Astrocyte (in vitro differentiated cells and primary cell): ENCODE results near the gene MBNL3.

Experiments used
- EZH2 ChIP-seq: IDR thresholded peaks from 2 replicates; pipeline ENCODE4 v1.6.1; 2012; ENCODE audit warnings: mild to moderate bottlenecking, low read length, inconsistent platforms; ENCODE audit not compliant: insufficient read depth
- TF ChIP-seq, protein P1 (sequence below): IDR thresholded peaks from 2 replicates; pipeline ENCODE4 v1.5.1; 2011; ENCODE audit warnings: low read depth, mild to moderate bottlenecking, inconsistent platforms, low read length, moderate library complexity; ENCODE audit not compliant: insufficient read depth

DNA sequence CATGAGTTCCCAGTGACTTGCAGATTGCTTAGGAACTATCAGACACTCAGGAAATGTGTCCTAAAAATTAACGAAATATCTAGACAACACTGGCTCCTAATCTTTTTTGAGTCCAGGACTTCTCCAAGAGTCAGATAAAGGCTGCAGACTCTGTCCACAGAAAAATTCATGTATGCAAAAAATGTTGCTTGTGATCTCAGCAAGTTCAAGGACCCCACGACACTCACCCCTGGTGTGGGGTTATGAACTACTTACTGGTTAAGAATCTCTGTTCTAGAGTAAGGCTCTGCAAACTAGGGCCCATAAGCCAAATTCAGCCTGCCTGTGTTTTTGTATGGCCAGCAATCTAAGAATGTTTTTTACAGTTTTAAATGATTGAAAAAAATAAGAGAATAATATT, 93.2 kb downstream of the MBNL3 start:
- TF ChIP-seq EZH2 = no peak
- TF ChIP-seq, protein P1, sequence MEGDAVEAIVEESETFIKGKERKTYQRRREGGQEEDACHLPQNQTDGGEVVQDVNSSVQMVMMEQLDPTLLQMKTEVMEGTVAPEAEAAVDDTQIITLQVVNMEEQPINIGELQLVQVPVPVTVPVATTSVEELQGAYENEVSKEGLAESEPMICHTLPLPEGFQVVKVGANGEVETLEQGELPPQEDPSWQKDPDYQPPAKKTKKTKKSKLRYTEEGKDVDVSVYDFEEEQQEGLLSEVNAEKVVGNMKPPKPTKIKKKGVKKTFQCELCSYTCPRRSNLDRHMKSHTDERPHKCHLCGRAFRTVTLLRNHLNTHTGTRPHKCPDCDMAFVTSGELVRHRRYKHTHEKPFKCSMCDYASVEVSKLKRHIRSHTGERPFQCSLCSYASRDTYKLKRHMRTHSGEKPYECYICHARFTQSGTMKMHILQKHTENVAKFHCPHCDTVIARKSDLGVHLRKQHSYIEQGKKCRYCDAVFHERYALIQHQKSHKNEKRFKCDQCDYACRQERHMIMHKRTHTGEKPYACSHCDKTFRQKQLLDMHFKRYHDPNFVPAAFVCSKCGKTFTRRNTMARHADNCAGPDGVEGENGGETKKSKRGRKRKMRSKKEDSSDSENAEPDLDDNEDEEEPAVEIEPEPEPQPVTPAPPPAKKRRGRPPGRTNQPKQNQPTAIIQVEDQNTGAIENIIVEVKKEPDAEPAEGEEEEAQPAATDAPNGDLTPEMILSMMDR = no peak
